Inflammatory macrophage treated with lipopolysaccharide for 1 hour (primary cell): Measurements from ENCODE around the gene GSTM2.
A peak's percentile ranks its signal among the peaks of the same experiment; 100 is the strongest.

Source experiments
- DNase-seq, 2 donors: peaks; one replicate each; pipeline ENCODE4 v3.0.0-alpha.2; 2020 to 2022

The GSTM2 gene

DNA sequence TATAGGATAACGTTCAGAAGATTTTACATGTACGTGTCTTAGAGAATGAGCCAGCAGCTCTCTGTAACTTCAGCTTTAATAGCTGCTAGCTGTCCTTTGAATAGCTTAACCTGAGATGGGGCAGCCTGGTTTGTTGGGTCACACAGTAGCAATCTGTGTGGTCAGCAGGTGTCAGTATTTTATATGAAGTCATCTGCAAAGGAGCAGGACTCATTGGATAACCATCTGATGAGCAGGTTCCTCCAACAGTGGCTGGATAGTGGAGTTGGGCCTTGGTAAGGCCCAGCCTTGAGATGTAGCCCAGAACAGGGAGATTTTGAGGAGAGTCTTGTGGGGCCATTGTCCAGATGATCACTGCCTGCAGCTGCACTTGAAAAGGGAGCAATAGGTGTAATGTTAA lies 50.6 kb downstream of the GSTM2 start:
- no peak for DNase-seq

DNA sequence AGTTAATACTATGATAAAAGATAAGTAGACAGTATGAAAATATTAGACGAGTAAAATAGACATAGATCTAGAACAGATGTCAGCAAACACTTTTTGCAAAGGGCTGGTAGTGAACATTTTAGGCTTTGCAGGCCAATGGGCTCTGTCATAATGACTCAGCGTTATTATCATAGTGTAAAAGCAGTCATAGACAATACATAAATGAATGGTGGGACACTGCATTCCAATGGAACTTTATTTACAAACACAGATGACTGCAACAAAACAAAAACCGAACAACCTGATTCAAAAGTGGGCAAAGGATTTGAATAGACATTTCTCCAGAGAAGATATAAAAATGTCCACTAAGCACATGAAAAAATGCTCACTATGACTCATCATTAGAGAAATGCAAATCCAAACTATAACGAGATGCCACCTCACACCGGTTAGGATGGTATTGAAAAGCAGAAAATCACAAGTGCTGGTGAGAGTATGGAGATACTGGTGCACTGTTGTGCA lies 51.5 kb downstream of the GSTM2 start:
- DNase-seq, result no peak

DNA sequence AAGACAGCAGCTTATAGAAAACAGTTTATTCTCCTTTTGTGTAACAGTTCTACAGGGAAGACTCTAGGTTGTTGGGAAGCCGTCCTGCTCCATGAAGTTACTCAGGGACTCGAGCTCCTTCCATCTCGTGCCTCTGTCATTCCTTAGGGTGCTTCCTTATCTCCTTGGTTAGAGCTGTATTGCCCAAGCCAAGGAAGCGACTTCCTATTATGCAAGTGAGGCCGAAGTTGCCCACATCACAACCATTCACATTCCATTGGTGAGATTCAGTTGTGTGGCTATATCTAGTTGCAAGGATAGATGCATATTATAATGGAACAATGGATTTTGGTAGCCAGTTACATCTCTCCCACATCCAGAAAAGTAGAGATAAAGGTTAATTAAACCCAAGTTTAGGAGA lies 53.2 kb downstream of the GSTM2 start:
- peak in 1 of 2 donors; percentile 28 for DNase-seq

DNA sequence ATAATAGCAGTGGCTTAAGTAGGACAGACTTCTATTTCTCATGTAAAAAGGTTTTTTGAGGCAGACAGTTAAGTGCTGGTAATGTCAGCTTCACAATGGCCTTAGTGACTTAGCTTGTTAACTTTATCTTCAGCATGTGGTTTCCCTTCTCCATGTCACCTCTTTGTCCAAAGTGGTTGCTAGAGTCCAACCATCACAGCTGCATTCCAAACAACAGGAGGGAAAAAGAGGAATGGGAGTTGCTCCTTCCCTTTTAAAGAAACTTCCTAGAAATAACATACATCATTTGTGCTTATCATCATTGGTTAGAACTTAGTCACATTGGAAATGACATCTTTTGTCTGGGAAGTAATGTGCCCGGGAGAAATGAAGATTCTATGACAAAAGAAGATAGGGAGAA lies 54.1 kb downstream of the GSTM2 start:
- DNase-seq, result no peak

DNA sequence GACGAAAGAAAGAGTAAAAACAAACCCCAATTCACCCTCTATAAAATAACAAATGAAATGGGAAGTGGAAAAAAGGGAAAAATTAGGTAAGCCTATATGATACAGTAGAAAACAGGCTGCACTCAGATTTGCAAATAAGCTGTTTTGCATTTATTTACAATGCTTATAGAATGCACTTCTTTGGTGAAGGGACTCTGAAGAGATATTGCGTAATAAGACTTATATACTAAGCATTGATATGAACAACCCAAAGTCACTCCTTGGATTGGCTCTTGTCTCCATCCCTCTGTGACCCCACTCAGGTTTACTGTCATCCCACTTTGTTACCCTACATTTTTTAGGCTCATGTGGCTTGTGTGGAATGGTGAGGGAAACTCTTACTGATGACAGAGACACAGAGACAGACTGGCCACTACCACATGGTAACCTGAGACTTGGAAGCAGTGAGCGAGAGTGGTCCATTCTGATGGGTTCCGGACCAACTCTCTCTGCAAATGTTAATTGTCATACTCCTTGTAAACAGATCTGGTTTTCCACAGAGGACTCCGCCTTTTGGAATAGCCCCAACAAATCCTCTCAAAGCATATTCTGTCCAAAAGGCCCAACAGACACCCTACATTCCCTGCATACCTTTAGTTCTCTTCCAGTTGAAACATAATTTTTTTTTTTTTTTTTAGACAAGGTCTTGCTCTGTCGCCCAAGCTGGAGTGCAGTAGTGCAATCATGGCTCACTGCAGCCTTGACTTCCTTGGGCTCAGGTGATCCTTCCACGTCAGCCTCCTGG lies 55.2 kb downstream of the GSTM2 start:
- no peak for DNase-seq
